Stimulated activated CD8-positive, alpha-beta memory T cell treated with anti-CD3 and anti-CD28 coated beads, Interleukin-7, amount 100 ng/mL, for 1 hour (primary cell): ENCODE data around the gene KCNK16.

ENCODE experiments used
- DNase-seq, 2 donors: peaks; one replicate each; pipeline ENCODE4 v3.0.0-alpha.2; 2020; ENCODE audit warnings: low read depth in 2 of 2

The KCNK16 gene

DNA sequence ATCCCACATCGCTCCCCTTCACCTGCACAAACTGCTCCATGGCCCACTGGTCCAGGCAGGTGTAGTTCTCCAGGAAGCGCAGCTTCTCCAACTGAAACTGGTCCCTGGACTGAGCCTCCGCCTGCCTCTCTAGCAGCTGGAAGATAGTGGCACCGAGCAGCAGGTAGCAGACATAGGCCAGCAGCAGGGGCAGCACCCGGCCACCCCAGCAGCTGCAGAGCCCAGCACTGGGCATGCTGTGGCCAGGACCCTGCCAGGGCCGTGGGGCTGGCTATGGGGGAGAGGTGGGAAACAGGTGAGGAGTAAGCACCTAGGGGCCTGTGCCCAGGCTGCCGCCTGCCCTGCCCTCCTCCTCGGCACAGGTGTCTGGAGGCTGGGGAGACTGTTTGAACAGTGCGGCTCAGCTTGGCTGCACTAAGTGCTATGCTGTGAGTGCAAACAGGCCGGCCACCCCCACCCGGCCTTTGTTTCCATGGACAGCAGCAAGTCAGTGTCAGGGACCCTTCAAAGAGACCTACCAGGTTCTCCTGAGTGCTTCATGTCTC is at the start of gene KCNK16:
Gene KCNK16 (minus strand): TSS at position 397 of the 545 bp plus-strand sequence. CDS start 162 bp downstream, at position 235.
- no peak for DNase-seq

- no peak for DNase-seq
Observed at GRCh38 chr6:39370390-39370789, 47.9 kb upstream of the KCNK16 start.

GRCh38 chr6:39369987-39370386 is 47.5 kb upstream of the KCNK16 start:
- DNase-seq = no peak

GRCh38 chr6:39367700-39368099 is 45.2 kb upstream of the KCNK16 start:
- no peak for DNase-seq

DNA sequence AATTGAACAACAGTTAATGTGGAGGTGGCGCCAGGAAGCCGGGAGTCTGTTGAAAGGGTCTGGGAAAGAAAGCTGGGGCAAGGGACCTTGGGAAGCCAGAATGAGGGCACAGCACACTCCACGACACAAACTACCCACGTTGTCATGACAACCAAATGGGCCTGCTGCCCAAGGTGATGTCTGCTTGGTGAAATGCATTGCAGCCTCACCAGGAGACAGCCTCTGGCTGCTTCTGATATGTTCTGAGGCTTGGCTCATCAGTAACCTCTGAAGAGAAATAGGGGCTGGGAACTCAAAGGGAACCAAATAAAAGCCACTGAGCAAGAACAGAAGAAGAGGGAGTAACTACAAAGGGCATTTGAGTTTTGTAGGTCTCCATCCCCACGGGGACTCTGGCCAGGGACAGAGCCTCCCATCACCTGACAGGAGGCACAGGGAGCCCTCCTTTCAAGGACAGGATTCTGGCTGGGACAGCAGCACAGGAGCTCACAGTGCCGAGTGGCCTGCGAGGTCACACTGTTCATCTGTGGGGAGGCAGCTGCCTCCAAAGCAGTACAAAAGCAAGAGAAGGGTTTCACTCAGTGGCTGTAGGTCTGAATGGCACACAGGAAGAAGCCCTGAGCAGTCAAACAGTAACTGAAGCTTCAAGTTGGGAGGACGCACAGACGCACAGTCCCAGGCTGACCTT is 44.6 kb upstream of the KCNK16 start:
- DNase-seq = no peak

GRCh38 chr6:39365281-39366074 is 43.0 kb upstream of the KCNK16 start:
- no peak for DNase-seq

GRCh38 chr6:39363280-39363679 is 40.8 kb upstream of the KCNK16 start:
- no peak for DNase-seq

DNA sequence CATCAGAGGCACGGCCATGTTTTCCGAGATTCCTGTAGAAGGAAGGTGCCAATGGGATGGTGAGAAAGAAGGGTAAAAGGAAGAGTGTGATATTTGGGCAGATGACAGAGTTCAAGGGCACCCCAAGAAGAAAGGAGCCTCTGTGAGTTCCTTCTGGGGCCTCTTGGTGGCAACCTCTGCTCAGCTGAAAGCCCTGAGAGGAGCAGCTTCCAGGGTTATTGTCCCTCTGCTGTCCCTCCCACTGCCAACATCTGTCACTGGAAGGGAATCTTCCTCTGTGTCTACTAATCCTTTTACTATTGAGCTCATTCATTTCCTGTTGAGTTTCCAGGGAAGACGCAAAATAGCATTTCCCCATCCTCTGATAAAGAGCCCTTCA is 40.0 kb upstream of the KCNK16 start:
- DNase-seq = no peak

GRCh38 chr6:39361657-39362486 is 39.4 kb upstream of the KCNK16 start:
- peak in 1 of 2 donors; percentile 12 for DNase-seq

DNA sequence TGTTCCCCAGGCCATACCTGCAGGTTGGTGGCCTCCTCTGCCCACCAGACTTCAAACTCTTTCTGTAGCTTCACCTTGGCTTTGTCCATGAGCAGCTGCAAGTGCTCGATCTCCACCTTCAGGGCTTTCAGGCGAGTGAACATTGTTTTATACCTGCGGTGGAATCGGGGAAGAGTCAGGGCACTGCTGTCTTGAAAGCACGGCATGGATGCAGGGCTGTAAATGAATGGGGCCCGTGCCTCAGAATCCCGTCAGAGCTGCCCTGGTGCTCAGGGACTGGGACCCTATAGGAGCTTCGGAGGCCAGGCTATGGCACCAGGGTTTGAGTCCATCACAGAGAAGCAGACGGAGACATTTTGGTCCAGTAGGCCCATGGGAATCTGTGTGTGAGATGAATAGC is 37.9 kb upstream of the KCNK16 start:
- no peak for DNase-seq

DNA sequence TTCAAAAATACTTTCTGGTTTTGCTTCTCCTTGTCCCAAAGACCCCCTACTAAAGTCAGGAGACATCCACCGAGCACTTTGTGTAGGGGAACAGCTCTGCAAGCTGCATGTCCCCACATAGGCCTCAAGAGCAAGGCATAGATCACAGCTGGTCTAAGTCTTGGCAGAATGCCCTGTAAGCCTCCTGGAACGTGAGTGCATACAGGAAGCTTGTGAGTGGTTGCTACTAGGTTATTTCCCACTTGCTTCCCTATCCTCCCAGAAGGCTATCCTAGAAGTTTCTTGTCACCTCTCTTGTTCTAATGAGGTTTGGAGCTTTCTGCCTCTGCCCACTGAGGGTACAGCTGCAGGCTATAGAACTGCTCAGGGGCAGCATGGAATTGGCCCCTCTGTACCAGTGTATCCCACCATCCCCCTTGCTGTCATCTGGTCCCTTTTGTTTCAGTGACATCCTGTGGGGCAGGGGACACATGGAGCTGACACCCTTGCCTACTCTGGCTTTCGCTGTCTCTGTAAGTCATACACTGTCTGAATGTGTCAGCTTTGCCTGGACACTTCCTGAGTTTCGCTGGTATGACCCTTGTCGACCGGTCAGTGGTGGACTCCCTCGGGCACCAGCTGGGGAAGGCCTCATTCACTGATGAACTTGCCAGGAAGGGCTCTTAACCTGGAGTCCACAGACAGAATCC is 35.6 kb upstream of the KCNK16 start:
- DNase-seq = no peak

- no peak for DNase-seq
Observed at GRCh38 chr6:39353698-39354315, 31.3 kb upstream of the KCNK16 start.

DNA sequence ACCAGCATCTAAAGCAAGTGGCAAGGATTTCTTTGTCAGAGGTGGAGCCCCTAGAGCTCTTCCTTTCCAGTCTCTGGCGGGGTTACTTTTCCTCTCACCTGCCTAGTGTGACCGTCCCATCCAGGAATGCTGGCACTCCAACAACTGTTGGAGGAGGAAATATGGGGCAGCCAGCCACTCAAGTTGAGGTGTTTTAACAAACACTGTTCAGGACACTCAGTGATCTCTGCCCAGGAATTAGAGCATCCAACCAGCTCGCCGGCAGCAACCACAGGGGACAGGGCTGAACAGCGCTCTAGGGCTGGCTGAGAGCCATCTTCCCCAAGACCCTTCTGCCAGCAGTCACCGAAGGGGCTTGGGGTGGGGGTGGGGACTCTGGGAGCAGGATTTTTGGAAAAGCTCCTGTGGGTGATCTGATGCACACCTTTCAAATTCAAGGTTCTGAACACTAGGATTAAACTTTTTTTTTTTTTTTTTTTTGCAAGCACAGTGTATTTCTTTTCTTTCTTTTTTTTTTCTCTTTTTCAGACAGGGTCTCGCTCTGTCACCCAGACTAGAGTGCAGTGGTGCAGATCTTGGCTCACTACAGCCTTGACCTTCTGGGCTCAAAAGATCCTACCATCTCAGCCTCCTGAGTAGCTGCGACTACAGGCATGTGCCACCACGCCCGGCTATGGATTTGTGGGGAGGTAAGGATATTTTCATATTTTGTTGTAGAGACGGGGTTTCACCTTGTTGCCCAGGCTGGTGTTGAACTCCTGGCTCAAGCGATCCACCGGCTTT is 28.4 kb upstream of the KCNK16 start:
- DNase-seq = no peak

DNA sequence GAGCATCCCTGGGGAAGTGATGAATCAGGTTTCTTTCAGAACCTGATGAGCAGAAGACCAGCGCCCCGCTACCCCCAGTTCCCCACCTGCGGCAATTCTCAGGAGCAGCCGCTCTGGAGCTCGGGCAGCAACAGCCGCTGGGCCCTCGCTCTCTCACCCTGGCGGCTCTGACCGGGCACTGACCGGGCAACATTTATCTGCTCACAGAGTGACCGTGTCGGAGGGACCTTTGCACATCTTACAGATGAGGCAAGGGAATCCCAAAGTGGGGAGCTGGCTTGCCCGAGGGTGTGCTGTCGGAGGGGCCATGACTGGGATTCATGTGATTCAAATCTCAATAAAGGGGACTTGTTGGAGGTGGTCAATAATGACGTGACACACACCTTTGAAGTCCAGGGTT is 26.2 kb upstream of the KCNK16 start:
- DNase-seq = no peak

- DNase-seq = peak; percentile 7 to 28
Observed at GRCh38 chr6:39347906-39348585, 25.5 kb upstream of the KCNK16 start.

DNA sequence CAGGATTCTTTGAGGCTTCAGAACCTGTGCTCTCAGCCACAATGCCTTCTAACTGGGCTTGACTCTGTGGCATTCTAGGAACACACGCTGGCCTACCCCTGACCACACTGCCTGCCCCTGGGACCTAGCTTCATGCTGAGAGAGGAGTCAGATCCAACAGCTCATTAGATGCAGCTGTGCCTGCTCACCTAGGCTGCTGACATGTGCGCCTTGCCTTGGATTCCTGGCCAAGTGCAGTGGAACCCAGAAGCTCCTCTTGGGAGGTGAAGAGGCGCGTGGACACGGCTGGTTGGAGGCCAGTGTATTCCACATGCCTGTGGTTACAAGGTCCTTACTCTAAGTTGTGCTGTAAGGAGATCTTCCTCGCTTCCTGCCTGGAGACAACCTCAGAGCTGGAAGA is 24.7 kb upstream of the KCNK16 start:
- no peak for DNase-seq

GRCh38 chr6:39344821-39345280 is 22.3 kb upstream of the KCNK16 start:
- DNase-seq = no peak

GRCh38 chr6:39343396-39343870 is 20.9 kb upstream of the KCNK16 start:
- no peak for DNase-seq

- no peak for DNase-seq
Observed at GRCh38 chr6:39342692-39343395, 20.3 kb upstream of the KCNK16 start.
